CD14-positive monocyte (primary cell): ENCODE results near the gene GULP1. TPM values are rescaled to one million over a fixed set of nuclear protein-coding genes. Genes with fewer than 3 reads are reported as not detected.

ENCODE experiments used
- DNase-seq, 3 donors: peaks; one replicate each; pipeline ENCODE4 v3.0.0-alpha.2; 2011 to 2022
- H2AFZ ChIP-seq: 2 replicates; pipeline ENCODE4 v1.6.0; 2012; ENCODE audit warnings: mild to moderate bottlenecking, low read depth, low read length, inconsistent platforms; ENCODE audit not compliant: insufficient read depth, poor library complexity, severe bottlenecking
- H3K27ac ChIP-seq, 2 donors: 1 replicate in 1 of 2; 2 replicates in 1 of 2; pipeline ENCODE4 v1.5.1; 2012 to 2013; ENCODE audit warnings: low read length in 2 of 2, control low read depth in 1 of 2, inconsistent platforms in 1 of 2, low read depth in 1 of 2, mild to moderate bottlenecking in 1 of 2
- H3K27me3 ChIP-seq, 2 donors: one replicate each; pipeline versions ENCODE4 v1.6.0 to v1.6.1; 2011 to 2013; ENCODE audit warnings: low read length in 2 of 2; ENCODE audit not compliant: control insufficient read depth in 2 of 2, insufficient read depth in 2 of 2
- H3K36me3 ChIP-seq, 2 donors: replicated peaks in 1 of 2; 1 replicate in 1 of 2; 2 replicates in 1 of 2; pipeline versions ENCODE4 v1.5.1 to v1.6.1; 2012 to 2013; ENCODE audit warnings: low read length in 2 of 2, control low read depth in 1 of 2, inconsistent platforms in 1 of 2, mild to moderate bottlenecking in 1 of 2; ENCODE audit not compliant: insufficient read depth in 2 of 2, control insufficient read depth in 1 of 2
- H3K4me1 ChIP-seq, 2 donors: 1 replicate in 1 of 2; 2 replicates in 1 of 2; pipeline versions ENCODE4 v1.5.1 to v1.6.1; 2012 to 2013; ENCODE audit warnings: low read length in 2 of 2, control low read depth in 1 of 2, inconsistent platforms in 1 of 2, mild to moderate bottlenecking in 1 of 2, moderate library complexity in 1 of 2; ENCODE audit not compliant: insufficient read depth in 2 of 2, control insufficient read depth in 1 of 2
- H3K4me2 ChIP-seq: replicated peaks from 2 replicates; pipeline ENCODE3; 2012; ENCODE audit warnings: low read length, moderate library complexity, mild to moderate bottlenecking; ENCODE audit not compliant: poor library complexity, severe bottlenecking; ENCODE audit errors: extremely low read depth
- H3K4me3 ChIP-seq, 3 experiments: fragments of 200-600 bp in 1 of 3; sonication (generic) in 1 of 3; replicated peaks in 1 of 3; 1 replicate in 2 of 3; 2 replicates in 1 of 3; pipeline ENCODE4 v1.5.1; 2011 to 2013; ENCODE audit warnings: low read length in 3 of 3, mild to moderate bottlenecking in 3 of 3, control low read depth in 2 of 3, low read depth in 2 of 3, inconsistent platforms in 1 of 3, moderate library complexity in 1 of 3
- H3K79me2 ChIP-seq: 2 replicates; pipeline ENCODE4 v1.6.0; 2012; ENCODE audit warnings: mild to moderate bottlenecking, control low read depth, inconsistent platforms, low read length, moderate library complexity; ENCODE audit not compliant: insufficient read depth
- H3K9ac ChIP-seq: 2 replicates; pipeline ENCODE4 v1.6.0; 2017; ENCODE audit warnings: low read length, mild to moderate bottlenecking; ENCODE audit not compliant: insufficient read depth, poor library complexity, severe bottlenecking
- H3K9me3 ChIP-seq, 2 donors: replicated peaks in 1 of 2; 1 replicate in 1 of 2; 2 replicates in 1 of 2; pipeline versions ENCODE4 v1.5.1 to v1.6.1; 2012 to 2013; ENCODE audit warnings: low read length in 2 of 2, control low read depth in 1 of 2; ENCODE audit not compliant: control insufficient read depth in 1 of 2, insufficient read depth in 1 of 2
- H4K20me1 ChIP-seq: 2 replicates; pipeline ENCODE4 v1.6.0; 2012; ENCODE audit warnings: mild to moderate bottlenecking, low read length, control low read depth, moderate library complexity; ENCODE audit not compliant: insufficient read depth
- H3K27ac Mint-ChIP-seq, 7 donors: one replicate each; pipeline ENCODE4 v1.8.0; 2020; ENCODE audit warnings: mild to moderate bottlenecking in 7 of 7, mixed read lengths in 7 of 7, moderate library complexity in 6 of 7, inconsistent platforms in 2 of 7
- H3K27me3 Mint-ChIP-seq, 3 donors: one replicate each; pipeline ENCODE4 v1.8.0; 2021 to 2022; ENCODE audit warnings: low read depth in 3 of 3, mild to moderate bottlenecking in 3 of 3, mixed read lengths in 3 of 3, moderate library complexity in 3 of 3, inconsistent platforms in 1 of 3
- H3K36me3 Mint-ChIP-seq, 2 donors: one replicate each; pipeline ENCODE4 v1.8.0; 2020; ENCODE audit warnings: mixed read lengths in 2 of 2, inconsistent platforms in 1 of 2, mild to moderate bottlenecking in 1 of 2
- H3K4me1 Mint-ChIP-seq: one replicate; pipeline ENCODE4 v1.8.0; 2020; ENCODE audit warnings: mild to moderate bottlenecking, mixed read lengths
- H3K4me3 Mint-ChIP-seq, 2 donors: one replicate each; pipeline ENCODE4 v1.8.0; 2020; ENCODE audit warnings: mild to moderate bottlenecking in 2 of 2, mixed read lengths in 2 of 2, moderate library complexity in 1 of 2
- H3K9me3 Mint-ChIP-seq, 7 donors: one replicate each; pipeline ENCODE4 v1.8.0; 2020 to 2022; ENCODE audit warnings: mixed read lengths in 7 of 7, mild to moderate bottlenecking in 6 of 7, moderate library complexity in 6 of 7, inconsistent platforms in 2 of 7
- CTCF ChIP-seq: fragments of 200-600 bp; IDR thresholded peaks from one replicate; pipeline ENCODE4 v1.8.0; 2022; ENCODE audit warnings: antibody characterized with exemption, mild to moderate bottlenecking
- WGBS: methylation state at CpG from one replicate; pipeline ENCODE4 v1.1.5; 2013; ENCODE audit warnings: missing lambda C conversion rate; ENCODE audit not compliant: insufficient coverage; 5-methylcytosine and 5-hydroxymethylcytosine counted together
- intact Hi-C, 2 donors: fragments of 100-400 bp; cut with micrococcal nuclease; formaldehyde crosslinking; loops; one replicate each; pipeline versions ENCODE4 v1.15.0 to v1.15.1; 2023
- polyA plus RNA-seq, 3 donors: library from polyadenylated mRNA; depleted of rRNA in 1 of 3; unstranded in 2 of 3; stranded (reverse) in 1 of 3; fragments of 300-500 nt in 2 of 3; fragments of >200 nt in 1 of 3; fragmentation: Illumina TruSeq in 2 of 3; gene quantifications; 1 replicate in 2 of 3; 2 replicates in 1 of 3; pipeline ENCODE4 v1.2.3, GENCODE V29; 2012 to 2021

Gene GULP1
- polyA plus RNA-seq, 3 donors = not detected

- H3K36me3 Mint-ChIP-seq = no peaks in the 10 kb centered on the region
Measured at GRCh38 chr2:188272121-188272520, 19.6 kb upstream of the GULP1 start.

GRCh38 chr2:188274274-188274673 is 17.4 kb upstream of the GULP1 start:
- Mint-ChIP-seq H3K4me1 (no peaks in the 10 kb centered on the region), H3K27ac (no peak overlapping the region), H3K36me3 (no peaks in the 10 kb centered on the region), H3K27me3 (no peaks in the 10 kb centered on the region), H3K4me3 (no peak overlapping the region), H3K9me3 (peaks cover 0 to 6% (median 0%) of the 10 kb centered on the region in 7 donors)
- no peaks in the 10 kb centered on the region for H3K9me3 ChIP-seq
- H3K36me3 ChIP-seq = no peaks in the 10 kb centered on the region
- TF ChIP-seq CTCF = no peak
- no peak overlapping the region for H3K4me3 ChIP-seq
- no peak overlapping the region for H3K9ac ChIP-seq
- H2AFZ ChIP-seq = no peak overlapping the region
- no peaks in the 10 kb centered on the region for H3K4me1 ChIP-seq
- H3K4me2 ChIP-seq = no peak overlapping the region
- no peaks in the 10 kb centered on the region for H3K79me2 ChIP-seq
- DNase-seq = no peak
- no peaks in the 10 kb centered on the region for H3K27me3 ChIP-seq
- WGBS = no CpG with 5 or more reads among the region's 2 CpGs
- H4K20me1 ChIP-seq = no peaks in the 10 kb centered on the region
- intact Hi-C loops = no loop called here
- H3K27ac ChIP-seq = no peak overlapping the region

More at GRCh38 chr2:188272121-188272520, 19.6 kb upstream of the GULP1 start:
- Histone ChIP-seq H3K9me3 (no peaks in the 10 kb centered on the region), H2AFZ (no peak overlapping the region), H3K4me2 (no peak overlapping the region), H3K9ac (no peak overlapping the region), H3K36me3 (no peaks in the 10 kb centered on the region), H3K4me1 (no peaks in the 10 kb centered on the region), H3K4me3 (no peak overlapping the region), H3K79me2 (no peaks in the 10 kb centered on the region), H3K27me3 (no peaks in the 10 kb centered on the region), H4K20me1 (no peaks in the 10 kb centered on the region), H3K27ac (no peak overlapping the region)
- DNase-seq = no peak
- Mint-ChIP-seq H3K27me3 (no peaks in the 10 kb centered on the region), H3K4me1 (no peaks in the 10 kb centered on the region), H3K4me3 (no peak overlapping the region), H3K27ac (no peak overlapping the region), H3K9me3 (peaks cover 0 to 6% (median 0%) of the 10 kb centered on the region in 7 donors)
- no peak for TF ChIP-seq CTCF
- no CpG with 5 or more reads among the region's 2 CpGs for WGBS
- intact Hi-C loops = no loop called here
